Globus pallidus (tissue), 1 donor: ENCODE data around the gene OXLD1.
"Not testable (repeated sequence)": the region's sequence is repeated elsewhere in the genome, so short reads cannot be mapped to it uniquely, and the experiment has no call there.

Experiments
- DNase-seq: peaks from one replicate; pipeline ENCODE4 v3.0.0-alpha.2; 2015; ENCODE audit warnings: low spot score

Gene OXLD1

DNA sequence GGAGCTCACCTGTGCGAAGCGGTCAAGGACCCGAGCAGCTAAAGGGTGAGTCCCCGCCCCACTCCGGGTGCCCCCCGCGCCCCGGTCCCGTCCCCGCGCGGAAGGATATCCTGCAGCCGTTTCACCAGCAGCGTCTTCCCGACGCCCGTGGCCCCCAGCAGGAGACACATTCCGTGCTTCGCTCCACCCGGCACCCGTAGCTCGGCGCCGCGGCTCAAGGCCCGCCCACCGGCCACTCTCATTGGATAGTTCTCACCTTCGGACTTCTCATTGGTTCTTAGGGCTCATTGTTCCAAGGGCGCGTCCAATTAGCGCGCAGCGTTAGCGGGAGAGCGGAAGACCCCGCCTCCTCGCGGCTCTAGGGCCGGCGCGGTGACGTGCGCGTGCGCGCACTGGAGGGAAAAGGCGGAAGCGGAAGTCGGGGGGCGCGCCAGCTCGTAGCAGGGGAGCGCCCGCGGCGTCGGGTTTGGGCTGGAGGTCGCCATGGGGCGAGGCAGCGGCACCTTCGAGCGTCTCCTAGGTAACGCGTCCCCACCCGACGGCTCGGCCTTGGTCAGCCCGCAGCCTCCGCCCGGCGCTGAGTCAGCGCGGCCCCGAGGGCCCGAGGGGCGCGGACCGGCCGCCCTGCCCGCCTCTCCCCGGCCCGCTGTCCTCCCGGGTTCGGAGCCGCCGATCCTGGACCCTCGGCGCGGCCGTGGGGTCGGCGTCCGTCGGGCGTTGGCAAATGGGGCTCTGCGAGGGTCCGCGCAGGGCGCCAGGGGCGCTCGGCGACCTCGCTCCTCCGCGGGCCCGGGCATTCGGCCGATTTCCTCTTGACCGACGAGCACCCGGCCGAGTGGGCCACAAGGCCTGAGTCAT is 17.4 kb upstream of the OXLD1 start, which contains the start of the genes ARL16 and HGS:
ARL16 (minus strand) TSS at position 214 of the 858 bp plus-strand sequence; CDS start at position 170, 44 bp downstream.
HGS (plus strand) TSS at position 428 of the 858 bp plus-strand sequence; CDS start at position 484, 56 bp downstream.
- DNase-seq = peak; percentile 96

DNA sequence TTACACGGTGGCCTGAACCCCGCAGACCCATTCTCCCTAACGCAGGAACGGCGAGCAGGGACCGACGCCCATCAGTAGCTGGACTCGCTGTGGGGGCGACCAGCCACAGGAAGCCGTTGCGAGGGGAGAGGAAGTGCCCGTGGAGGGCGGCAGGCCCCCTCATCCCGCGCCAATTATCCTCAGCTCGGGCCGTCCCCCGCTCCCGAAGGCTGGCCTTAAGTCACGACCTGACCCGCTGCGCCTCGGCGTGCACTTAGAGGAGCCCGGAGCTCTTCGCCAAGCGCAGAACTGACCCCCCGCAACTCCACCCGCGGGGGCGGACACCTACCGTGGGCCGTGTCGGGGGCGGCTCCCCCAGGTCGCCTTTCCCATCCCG is 16.8 kb upstream of the OXLD1 start:
- DNase-seq = no peak

DNA sequence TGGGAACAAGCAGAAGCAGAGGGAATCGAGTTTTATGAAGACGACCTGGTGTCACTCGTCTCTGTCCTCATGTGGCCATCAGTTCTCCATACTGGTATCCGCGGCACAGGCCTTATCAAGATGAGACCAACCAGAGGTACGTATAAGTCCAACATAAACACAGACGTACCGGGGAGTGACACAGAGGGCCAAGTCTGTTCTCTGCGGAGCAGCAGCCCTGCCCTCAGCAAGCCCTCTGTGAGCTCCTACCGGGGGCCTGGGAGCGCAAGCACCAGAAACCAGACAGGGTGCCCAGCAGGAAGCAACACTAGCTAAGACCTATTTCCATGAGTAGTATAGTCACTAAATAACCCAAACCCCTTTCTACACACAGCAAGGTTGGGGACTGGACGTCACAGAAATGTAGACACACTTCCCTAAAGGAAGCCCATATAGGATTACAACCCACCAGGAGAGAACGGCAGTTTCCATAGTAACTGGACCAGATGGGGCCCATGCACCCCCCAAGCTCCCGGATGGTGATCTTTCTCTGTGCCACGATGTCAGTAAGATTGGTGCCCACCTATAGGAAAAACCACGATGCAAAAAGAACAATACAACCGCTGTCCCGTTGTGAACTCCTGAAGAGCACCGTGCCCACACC is 16.3 kb upstream of the OXLD1 start:
- DNase-seq = no peak

DNA sequence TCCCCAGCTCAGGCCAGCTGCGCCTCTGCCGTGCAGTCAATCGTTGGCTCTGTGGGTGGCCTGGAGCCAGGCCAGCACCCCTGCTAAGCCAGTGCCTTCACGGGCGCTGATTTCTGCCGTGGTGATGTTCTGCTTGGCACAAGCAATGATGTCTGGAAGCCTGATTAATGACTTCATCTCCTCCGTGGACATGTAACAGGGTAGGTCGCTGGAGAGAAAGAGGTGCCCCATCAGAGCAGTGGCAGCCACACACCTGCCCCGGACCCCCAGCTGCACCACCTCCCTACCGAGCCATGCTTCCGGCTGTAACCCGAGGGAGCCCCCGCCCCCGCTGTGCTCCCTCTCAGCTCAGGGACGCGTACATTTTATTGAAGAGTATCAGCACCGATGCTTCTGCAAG is 15.3 kb upstream of the OXLD1 start:
- no peak for DNase-seq

DNA sequence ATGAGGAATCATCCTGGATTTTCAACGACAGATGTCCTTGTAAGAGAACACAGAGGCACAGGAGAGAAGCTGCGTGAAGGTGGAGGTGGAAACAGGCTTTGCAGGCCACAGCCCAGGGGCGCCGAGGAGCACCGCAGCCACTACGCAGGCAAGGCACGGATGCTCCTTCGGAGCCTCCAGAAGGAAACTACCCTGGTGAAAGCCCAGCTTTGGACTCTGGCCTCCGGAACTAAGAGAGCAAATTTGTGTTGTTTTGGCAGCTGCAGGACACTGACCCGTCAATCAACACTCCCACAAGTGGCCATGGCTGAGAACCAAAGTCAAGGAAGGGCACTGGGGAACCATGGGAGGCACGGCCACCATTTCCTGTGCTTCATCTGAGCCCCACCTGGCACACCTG is 13.7 kb upstream of the OXLD1 start:
- no peak for DNase-seq

DNA sequence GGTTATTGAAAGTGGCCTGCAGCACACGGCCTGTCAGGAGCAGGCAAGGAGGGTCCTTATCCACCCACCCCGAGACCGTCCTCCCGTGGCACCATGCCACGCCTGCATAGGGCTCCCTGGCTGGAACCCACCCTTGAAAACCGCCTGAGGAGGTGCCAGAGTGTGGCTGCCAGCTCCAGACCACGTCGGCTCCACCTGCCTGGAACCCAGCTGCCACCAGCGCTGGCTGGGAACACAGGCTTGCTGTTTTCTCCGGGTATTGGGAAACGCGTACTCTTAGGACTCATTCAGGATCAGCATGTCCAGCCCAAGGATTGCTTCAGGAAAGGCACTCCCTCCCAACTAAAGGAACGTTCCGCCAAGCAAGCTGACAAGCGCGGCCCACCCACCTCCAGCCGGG is 10.5 kb upstream of the OXLD1 start:
- no peak for DNase-seq

DNA sequence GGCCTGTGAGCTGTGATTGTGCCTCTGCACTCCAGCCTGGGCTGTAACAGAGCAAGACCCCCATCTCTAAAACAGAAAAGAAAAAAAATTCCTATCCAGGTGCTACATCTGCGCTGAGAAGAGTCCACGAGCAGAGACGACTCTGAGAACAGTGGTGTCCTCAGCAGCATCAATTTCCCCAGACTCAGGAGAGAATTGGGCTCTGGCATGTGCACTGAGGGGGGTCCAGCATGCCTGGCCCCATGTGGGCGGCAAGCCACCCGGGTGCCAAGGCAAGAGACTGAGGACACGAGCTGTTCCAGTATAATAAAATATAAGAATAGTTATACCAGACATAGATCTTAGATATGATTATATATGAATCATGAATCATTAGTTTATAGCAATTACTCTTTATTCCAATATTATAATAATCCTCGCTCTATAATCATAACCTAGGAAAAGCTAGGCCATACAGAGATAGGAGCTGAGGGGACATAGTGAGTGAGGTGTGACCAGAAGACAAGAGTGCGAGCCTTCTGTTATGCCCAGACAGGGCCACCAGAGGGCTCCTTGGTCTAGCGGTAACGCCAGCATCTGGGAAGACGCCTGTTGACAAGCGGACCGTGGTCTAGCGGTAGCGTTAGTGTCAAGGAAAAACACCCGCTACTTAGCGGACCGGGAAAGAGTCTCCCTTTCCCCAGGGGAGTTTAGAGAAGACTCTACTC is 9.3 kb upstream of the OXLD1 start:
- DNase-seq = not testable (repeated sequence)

DNA sequence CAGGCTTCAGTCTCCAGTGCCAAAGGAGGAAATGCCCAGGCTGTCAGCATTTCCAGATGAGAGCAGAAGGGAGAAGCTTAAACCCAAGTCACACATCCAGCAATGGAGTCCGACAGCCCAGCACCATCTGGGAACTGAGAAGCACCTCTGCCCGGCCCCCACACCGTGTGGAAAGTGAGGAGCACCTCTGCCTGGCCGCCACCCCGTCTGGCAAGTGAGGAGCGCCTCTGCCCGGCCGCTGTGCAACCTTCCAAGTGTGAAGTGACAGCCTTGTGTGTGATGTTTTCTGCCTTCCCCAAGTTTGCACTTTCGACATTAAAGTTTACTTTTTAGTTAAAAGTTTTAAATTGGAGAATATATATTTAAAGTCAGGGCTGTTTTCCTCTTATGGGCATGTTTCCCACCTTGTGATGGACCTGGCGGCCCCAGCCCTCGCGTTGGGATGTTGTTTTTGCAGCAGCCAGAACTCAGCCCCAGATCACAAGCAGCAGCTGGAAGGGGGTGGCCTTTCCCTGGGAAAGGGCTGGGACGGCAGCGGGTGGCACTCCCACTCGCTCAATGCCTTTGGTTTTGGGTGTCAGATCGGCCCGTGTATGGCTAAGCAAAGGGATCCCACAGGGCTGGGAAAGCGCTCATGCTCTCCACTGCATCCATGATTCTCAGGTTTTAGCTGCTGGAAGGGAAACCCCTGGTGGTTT is 7.3 kb upstream of the OXLD1 start:
- DNase-seq = no peak

DNA sequence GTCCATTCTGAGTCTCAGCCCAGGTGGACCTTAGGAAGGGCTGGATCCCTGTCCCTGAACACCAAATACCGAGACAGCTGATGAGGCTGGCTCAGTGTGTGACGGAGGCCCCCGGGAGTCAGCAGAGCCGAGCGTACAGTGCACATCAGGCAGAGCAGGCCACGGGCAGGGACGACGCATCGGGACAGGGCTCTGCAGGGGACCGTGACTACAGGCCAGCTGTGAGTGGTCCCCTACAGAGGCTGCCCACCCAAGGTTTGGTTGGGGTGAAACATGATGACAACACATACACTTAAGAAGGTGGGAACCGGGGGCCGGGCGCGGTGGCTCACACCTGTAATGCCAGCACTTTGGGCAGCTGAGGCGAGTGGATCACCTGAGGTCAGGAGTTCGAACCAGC is 6.5 kb upstream of the OXLD1 start:
- DNase-seq = no peak

DNA sequence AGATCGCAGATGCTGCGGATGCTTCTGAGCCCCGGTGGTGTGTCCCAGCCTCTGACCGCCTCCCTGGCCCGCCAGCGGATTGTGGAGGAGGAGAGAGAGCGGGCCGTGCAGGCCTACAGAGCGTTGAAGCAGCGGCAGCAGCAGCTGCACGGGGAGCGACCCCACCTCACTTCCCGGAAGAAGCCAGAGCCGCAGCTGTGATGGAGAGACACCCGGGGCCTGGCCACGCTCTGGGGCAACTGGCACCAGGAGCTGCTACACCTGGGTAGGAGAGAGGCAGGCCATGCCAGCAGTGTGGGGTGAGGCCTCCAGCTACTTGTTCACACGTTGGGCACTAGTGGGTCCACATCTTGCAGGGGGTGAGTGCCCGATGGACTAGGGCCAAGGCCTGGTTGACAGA is 6.1 kb upstream of the OXLD1 start:
- no peak for DNase-seq

DNA sequence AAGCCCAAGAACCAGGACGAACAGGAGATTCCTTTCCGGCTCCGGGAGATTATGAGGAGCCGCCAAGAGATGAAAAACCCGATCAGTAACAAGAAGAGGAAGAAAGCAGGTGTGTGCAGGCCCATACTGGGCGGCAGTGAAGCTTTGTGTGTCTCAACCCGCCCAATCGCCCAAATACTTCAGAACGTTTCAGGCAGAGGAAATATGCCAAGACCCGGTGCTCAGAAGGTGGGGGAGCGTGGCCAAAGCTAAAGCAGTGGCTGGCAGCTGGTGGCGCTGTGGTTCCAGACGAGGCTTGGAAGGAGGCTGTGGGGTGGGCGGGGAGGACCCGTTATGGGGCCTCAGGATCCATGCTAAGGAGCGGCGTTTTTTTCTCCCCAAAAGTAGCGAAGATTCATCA is 1.3 kb upstream of the OXLD1 start:
- no peak for DNase-seq

DNA sequence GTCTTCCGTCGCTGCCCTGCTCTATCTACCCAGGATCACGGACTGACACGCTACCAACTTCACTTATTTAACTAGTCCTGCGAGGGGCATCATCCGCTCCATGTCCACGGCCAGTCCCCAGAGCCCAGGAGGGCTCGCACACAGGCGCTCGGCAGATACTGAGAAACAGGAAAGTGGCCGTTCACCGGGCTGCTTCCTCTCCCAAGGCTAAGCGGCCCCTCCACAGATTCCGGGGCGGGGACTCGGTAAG is 388 bp downstream of the OXLD1 start:
- no peak for DNase-seq

DNA sequence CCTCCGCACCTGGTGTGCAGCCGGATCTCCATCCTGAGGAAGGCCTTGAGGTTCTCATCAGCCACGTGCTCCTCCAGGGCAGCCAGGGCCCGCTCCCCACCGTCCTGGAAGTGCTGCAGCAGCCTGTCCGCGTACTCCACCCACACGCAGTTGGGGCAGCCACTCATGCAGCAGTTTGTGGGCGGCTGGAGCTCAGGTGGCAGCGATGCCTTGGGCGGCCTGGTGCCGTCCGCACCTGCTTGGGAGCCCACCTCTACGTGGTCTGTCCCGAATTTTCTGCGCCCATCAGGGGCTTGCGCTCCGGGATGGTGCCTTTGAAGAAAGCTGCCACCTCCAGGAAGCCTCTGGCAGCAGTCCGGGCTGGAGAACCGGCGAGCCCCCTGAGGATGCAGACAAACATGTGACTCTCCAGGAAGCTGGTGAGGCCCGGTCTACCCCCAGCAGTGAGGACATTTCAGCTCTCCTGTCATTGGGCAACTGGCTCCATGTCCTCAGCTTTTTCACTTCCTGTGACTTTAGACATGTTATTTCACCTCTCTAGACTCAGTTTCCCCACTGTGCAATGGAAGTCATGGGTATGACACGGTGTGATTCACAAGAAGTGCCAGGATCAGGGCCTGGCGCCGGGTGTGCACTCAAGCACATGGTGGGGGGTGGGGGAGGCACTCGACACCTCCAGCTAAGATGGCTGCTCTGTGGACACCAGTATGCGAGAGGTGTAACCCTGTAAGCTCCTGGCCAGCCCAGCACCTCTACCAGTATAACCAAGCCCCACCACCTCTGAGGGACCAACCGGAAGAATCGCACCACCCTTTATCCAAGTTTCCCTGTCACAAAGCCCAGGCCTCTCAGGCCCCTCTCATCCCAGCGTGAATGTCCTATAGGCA is 957 bp downstream of the OXLD1 start:
- DNase-seq = no peak

DNA sequence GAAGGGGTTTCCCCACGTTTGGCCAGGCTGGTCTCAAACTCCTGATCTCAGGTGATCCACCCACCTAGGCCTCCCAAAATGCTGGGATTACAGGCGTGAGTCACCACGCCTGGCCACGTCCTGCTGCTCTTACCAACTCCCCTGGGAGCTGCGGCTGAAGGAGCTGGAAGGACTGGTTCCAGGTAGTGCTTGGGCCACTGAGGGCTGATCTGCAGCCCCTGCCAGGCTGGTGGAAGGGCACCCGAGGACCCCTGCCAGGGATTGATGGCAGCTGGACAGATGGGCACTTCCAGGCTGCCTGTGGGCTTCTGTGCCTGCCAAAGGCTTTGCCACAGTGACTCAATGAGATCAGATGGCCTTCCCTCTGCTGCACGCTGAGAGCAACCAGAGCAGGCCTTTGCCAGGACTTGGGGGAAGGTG is 2.3 kb downstream of the OXLD1 start:
- DNase-seq = no peak

DNA sequence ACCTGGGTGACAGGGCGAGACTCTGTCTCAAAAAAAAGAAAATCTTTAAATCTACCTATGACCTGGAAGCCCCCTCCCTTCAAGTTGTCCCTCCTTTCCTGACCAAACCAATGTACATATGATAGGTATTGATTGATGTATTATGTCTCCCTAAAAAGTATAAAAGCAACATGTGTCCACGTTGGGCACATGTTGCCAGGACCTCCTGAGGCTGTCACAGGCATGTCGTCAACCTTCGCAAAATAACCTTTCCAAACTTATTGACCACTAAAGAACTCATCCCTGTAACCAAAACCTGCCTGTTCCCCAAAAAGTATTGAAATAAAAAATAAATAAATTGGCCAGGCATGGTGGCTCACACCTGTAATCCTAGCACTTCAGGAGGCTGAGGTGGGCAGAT is 4.4 kb downstream of the OXLD1 start:
- no peak for DNase-seq

DNA sequence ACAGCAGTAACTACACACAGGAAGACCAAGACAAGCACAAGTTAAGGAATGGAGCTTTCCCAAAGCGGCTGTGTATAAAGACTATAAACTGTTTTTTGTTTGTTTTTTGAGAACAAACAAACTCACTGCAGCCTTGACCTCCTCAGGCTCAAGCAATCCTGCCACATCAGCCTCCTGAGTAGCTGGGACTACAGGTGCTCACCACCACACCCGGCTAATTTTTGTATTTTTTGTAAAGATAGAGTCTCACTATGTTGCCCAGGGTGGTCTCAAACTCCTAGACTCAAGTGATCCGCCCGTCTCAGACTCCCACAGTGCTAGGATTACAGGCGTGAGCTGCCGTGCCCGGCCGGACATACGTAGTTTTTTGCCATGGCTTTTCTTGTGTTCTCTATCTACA is 6.0 kb downstream of the OXLD1 start:
- DNase-seq = no peak

DNA sequence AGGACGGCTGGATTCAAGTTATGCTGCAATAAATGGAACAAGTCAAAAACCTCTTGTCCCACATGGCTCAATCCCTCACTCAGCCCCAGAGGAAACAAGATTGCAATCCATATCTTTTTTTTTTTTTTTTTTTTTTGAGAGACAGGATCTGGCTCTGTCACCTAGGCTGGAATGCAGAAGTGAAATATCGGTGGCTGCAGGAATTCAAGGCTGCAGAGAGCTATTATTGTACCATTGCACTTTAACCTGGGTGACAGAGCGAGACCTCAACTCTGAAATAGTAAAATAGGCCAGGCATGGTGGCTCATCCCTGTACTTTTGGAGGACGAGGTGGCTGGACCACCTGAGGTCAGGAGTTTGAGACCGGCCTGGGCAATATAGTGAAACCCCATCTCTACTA is 7.4 kb downstream of the OXLD1 start:
- no peak for DNase-seq

DNA sequence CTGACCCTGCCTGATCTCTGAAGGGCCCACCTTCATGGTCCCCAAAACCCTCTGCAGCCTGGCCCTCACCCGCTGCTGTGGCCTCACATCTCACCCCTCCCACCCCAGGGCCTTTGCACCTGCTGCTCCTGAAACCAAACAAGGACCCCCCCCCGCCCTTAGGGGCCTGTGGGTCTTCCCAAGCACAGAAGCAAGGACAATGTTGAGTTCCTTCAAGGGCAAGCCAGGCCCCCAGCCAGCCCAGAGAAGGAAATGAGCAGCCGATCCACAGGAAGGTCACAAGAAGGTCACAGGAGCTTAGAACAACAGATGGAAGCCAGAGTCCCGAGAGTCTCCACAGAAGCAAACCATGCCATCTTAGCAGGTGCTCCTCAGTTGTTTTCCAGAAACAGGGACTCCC is 9.6 kb downstream of the OXLD1 start:
- no peak for DNase-seq

DNA sequence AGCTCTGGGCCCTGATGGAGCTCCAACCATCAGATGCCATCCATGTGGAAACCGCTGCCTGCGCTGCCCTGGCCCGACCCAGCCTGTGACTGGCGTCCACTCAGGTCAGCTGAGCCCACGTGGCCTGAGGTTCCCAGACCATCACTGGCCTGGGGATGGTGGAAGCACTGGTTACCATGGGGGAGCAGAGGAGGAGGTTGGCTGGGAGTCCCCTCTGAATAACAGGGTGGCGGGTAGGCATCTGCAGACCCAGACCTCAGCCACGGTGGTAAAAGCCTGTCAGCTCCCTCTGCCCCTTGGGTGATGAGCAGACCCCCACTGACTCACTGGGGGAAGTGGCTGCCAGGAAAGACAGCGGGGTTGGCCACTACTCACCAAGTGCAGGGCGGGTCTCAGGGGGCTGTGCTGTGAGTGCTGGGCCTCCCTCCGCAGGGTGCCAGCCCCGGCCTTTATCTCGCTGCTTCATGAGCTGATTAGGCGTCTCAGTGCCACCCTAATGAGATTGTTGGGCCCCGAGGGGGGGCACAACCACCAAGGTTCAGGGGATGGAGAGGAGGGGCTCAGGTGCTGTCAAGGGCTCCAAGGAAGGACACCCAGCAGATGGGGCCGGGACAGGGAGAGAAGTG is 10.2 kb downstream of the OXLD1 start, which contains the start of gene PDE6G:
PDE6G (minus strand) TSS at position 425 of the 626 bp plus-strand sequence. CDS start 3,237 bp downstream, outside the sequence.
- DNase-seq = no peak

DNA sequence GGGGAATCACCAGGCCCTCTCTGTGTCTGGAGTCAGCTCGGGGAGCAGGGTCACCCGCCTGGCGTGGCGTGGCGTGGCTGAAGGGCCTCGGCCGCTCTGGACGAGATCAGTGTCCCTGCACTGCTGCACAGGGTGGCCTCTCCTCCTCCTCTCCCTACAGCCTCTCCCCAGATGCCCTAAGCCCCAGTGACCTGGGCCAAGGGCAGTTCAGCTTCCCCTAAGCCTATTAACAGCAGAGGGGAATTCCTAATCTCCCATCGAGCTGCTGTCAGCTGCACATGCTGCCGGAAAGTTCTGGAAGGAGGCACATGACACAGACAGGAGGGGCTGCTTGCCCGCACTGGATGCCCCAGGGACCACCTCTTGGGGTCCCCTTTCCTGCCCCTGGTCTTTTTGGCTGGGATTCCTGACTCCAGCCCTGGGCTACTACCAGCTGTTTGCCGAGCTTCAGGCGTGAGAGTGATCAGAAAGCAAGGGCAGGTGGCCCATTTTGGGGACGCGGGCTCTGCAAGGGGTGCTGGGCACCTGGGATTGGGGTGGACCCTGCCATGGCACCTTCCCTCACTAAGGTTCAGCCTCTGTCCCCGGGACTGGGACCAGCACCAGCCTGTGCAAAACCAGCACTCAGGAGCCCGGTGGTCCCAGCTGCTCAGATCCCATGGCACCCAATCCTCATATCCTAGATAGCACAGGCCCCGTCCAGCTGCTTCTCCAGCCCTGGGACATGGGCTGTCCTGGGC is 10.9 kb downstream of the OXLD1 start:
- DNase-seq = no peak
